Sigmoid colon (tissue), 7 donors: Measurements from ENCODE around the gene TCF7L1. TPM values are rescaled to one million over a fixed set of nuclear protein-coding genes. Genes with fewer than 3 reads are reported as not detected.

Experiments used
- DNase-seq: peaks from one replicate; pipeline ENCODE4 v3.0.0-alpha.2; 2019
- H3K27ac ChIP-seq, 4 donors: fragments of 200-600 bp; sonication (generic); one replicate each; pipeline ENCODE4 v1.5.1; 2016 to 2019; ENCODE audit warnings: mild to moderate bottlenecking in 1 of 4
- H3K27me3 ChIP-seq, 3 donors: fragments of 200-600 bp; sonication (generic); one replicate each; pipeline ENCODE4 v1.5.1; 2019; ENCODE audit warnings: mild to moderate bottlenecking in 1 of 3
- H3K36me3 ChIP-seq, 4 donors: fragments of 200-600 bp; sonication (generic); one replicate each; pipeline ENCODE4 v1.5.1; 2016 to 2019
- H3K4me1 ChIP-seq, 4 donors: fragments of 200-600 bp; sonication (generic); one replicate each; pipeline ENCODE4 v1.5.1; 2017 to 2019
- H3K4me3 ChIP-seq, 4 donors: fragments of 200-600 bp; sonication (generic); one replicate each; pipeline ENCODE4 v1.5.1; 2017 to 2019; ENCODE audit warnings: mild to moderate bottlenecking in 2 of 4, moderate library complexity in 1 of 4
- H3K9me3 ChIP-seq, 4 donors: fragments of 200-600 bp in 3 of 4; sonication (generic) in 3 of 4; one replicate each; pipeline versions ENCODE4 v1.5.1 to v1.6.1; 2013 to 2019
- EP300 ChIP-seq, 4 donors: sonication (generic); formaldehyde crosslinking; IDR thresholded peaks; one replicate each; pipeline ENCODE4 v1.6.1; 2017; ENCODE audit warnings: antibody characterized with exemption in 4 of 4
- POLR2A ChIP-seq, 2 donors: fragments of 450-650 bp; IDR thresholded peaks; one replicate each; pipeline ENCODE4 v1.6.1; 2016; ENCODE audit warnings: antibody characterized with exemption in 2 of 2, mild to moderate bottlenecking in 2 of 2, moderate library complexity in 2 of 2
- POLR2AphosphoS5 ChIP-seq, 4 donors: sonication (generic); formaldehyde crosslinking; IDR thresholded peaks; one replicate each; pipeline ENCODE4 v1.6.1; 2017; ENCODE audit warnings: antibody characterized with exemption in 4 of 4
- WGBS, 2 donors: extraction: QIAGEN DNeasy Blood & Tissue Kit; methylation state at CpG; one replicate each; pipeline ENCODE4 v1.1.7; 2013; 5-methylcytosine and 5-hydroxymethylcytosine counted together
- intact Hi-C: fragments of 100-400 bp; cut with DNase I; formaldehyde crosslinking; loops from one replicate; pipeline ENCODE4 v1.15.1; 2023
- polyA plus RNA-seq, 3 donors: library from polyadenylated mRNA; stranded (reverse); fragments of 200-250 nt; gene quantifications; one replicate each; pipeline ENCODE4 v1.2.3, GENCODE V29; 2013
- total RNA-seq, 4 donors: library from RNA; depleted of rRNA; stranded (reverse); fragments of >200 nt; gene quantifications; one replicate each; pipeline ENCODE4 v1.1.0, GENCODE V29; 2016
- TF ChIP-seq, protein P1 (sequence below), 4 experiments: fragments of 450-650 bp in 3 of 4; fragments of 200-600 bp in 1 of 4; IDR thresholded peaks; one replicate each; pipeline ENCODE4 v1.5.1; 2016 to 2019; ENCODE audit warnings: antibody characterized with exemption in 4 of 4, mild to moderate bottlenecking in 3 of 4, moderate library complexity in 2 of 4
- donor health status: healthy with polysubstance abuse.
- donor health status: Bipolar disorder and iron deficiency.
- donor health status: healthy.

Gene TCF7L1, protein sequence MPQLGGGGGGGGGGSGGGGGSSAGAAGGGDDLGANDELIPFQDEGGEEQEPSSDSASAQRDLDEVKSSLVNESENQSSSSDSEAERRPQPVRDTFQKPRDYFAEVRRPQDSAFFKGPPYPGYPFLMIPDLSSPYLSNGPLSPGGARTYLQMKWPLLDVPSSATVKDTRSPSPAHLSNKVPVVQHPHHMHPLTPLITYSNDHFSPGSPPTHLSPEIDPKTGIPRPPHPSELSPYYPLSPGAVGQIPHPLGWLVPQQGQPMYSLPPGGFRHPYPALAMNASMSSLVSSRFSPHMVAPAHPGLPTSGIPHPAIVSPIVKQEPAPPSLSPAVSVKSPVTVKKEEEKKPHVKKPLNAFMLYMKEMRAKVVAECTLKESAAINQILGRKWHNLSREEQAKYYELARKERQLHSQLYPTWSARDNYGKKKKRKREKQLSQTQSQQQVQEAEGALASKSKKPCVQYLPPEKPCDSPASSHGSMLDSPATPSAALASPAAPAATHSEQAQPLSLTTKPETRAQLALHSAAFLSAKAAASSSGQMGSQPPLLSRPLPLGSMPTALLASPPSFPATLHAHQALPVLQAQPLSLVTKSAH
- total RNA-seq (10 to 100 TPM in 1 of 4 donors, 1 to 10 TPM in 3; 2.9 to 15.2 (median 5.1) TPM), polyA plus RNA-seq (1 to 10 TPM; 1.2 to 4.8 (median 4.0) TPM)

DNA sequence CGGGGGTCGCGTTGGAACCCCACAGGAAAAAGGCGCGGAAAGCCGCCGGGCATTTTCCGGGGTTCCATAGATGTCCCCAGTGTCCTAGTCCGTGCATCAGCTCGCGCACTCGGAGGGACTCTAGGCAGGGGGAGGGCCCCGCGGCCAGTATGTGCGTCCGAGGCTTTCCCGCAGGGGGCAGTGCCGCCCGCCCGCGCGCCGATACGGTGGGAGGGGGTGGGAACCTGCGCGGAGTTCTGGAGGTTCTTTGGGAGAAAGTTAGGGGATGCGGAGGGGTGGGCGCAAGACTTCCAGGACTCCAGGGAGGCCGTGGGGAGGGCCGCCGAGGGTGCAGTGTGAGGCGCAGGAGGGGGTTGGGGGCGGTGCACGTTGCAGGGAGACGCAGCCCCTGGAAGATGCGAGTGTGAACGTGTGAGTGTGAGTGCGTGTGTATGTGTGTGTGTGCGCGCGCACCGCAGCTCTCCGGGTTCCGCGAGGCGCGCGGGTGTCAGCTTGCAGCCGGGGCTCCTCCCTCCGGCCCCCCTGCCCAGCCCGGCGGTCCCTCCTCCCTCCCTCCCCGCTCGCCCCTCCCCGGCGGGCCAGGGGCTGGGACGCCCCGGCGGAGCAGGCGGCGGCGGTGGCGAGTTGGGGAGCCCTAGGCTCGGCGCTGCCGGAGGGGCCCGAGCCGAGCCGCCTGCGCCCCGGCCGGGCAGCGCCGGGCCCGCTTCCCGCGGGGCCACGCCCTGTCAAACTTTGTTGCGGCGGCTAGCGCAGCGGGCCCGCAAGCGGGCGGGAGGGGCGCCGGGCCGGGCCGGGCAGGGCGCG, at the start of gene TCF7L1:
TCF7L1 (plus strand) TSS at position 559 of the 804 bp plus-strand sequence. CDS start 293 bp downstream, outside the sequence.
- Histone ChIP-seq H3K9me3 (no peaks in the 10 kb centered on the region), H3K36me3 (no peaks in the 10 kb centered on the region), H3K27me3 (no peaks in the 10 kb centered on the region), H3K27ac (peak within 1 kb of the TSS; percentile 79 to 87 (median 84)), H3K4me1 (peaks cover 0 to 44% (median 35%) of the 10 kb centered on the region in 4 donors), H3K4me3 (peak within 1 kb of the TSS; percentile 59 to 95 (median 84))
- intact Hi-C loops: loop anchor here (1.0 to 5.0 kb wide), 4 partner anchors 66 to 169 kb away; no protein-coding TSS in a partner anchor
- peak; percentile 95 for DNase-seq
- 1% methylated on average over 91 of the region's 91 CpGs for WGBS, 2 donors
- TF ChIP-seq EP300 (IDR thresholded peaks at IDR 0.05) (no peak), POLR2AphosphoS5 (IDR thresholded peaks at IDR 0.05) (peak; percentile 44 to 57 (median 46)), POLR2A (IDR thresholded peaks at IDR 0.05) (no peak)
- TF ChIP-seq, protein P1, sequence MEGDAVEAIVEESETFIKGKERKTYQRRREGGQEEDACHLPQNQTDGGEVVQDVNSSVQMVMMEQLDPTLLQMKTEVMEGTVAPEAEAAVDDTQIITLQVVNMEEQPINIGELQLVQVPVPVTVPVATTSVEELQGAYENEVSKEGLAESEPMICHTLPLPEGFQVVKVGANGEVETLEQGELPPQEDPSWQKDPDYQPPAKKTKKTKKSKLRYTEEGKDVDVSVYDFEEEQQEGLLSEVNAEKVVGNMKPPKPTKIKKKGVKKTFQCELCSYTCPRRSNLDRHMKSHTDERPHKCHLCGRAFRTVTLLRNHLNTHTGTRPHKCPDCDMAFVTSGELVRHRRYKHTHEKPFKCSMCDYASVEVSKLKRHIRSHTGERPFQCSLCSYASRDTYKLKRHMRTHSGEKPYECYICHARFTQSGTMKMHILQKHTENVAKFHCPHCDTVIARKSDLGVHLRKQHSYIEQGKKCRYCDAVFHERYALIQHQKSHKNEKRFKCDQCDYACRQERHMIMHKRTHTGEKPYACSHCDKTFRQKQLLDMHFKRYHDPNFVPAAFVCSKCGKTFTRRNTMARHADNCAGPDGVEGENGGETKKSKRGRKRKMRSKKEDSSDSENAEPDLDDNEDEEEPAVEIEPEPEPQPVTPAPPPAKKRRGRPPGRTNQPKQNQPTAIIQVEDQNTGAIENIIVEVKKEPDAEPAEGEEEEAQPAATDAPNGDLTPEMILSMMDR (IDR thresholded peaks at IDR 0.05): peak; percentile 80 to 88 (median 86)

DNA sequence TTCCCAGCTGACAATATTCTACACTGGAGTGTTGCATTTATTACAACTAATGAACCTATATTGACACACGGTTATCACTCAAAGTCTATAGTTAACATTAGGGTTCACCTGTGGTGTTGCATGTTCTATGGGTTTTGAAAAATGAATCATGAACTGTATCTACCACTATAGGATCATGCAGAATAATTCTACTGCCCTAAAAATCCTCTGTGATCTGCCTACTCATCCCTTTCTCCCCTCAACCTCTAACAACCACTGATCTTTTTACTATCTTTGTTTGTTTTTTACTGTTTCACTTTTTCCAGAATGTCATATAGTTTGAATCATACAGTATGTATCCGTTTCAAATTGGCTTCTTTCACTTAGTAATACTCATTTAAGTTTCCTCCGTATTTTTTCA, 47.6 kb upstream of the TCF7L1 start:
- H3K36me3 ChIP-seq: no peaks in the 10 kb centered on the region
- peaks cover 0 to 6% (median 2%) of the 10 kb centered on the region in 4 donors for H3K9me3 ChIP-seq
- H3K27ac ChIP-seq: no peak overlapping the region
- no peak overlapping the region for H3K4me3 ChIP-seq
- intact Hi-C loops: no loop called here
- no peaks in the 10 kb centered on the region for H3K27me3 ChIP-seq
- no peaks in the 10 kb centered on the region for H3K4me1 ChIP-seq
- 44 to 69% methylated on average over 3 of the region's 3 CpGs for WGBS, 2 donors
- DNase-seq: no peak
- TF ChIP-seq EP300 (IDR thresholded peaks at IDR 0.05) (no peak), POLR2AphosphoS5 (IDR thresholded peaks at IDR 0.05) (no peak), POLR2A (IDR thresholded peaks at IDR 0.05) (no peak)
- TF ChIP-seq, protein P1 (IDR thresholded peaks at IDR 0.05): no peak

DNA sequence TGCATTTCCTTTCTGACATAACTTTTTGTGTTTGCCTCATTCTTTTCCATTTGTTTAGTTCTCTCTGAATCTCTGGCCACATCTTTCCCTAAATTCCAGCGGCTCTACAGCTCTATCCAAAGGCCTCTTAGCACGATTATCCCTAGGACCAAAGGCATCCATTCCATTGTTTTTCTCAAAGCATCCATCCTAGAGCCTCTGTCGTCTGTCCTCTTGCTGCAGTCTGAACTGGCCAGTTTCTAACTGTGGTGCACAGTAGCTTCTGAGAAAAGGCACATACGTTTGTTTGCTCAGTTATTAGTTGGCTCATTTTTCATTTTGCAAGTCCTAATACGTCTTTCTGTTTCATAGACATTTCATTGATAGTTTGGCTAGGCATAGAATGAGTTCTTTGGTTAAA, 45.7 kb upstream of the TCF7L1 start:
- 84 to 88% methylated on average over 5 of the region's 5 CpGs for WGBS, 2 donors
- no peak for TF ChIP-seq POLR2A (IDR thresholded peaks at IDR 0.05)
- TF ChIP-seq, protein P1 (IDR thresholded peaks at IDR 0.05): no peak
- no peak for TF ChIP-seq EP300 (IDR thresholded peaks at IDR 0.05)
- TF ChIP-seq POLR2AphosphoS5 (IDR thresholded peaks at IDR 0.05): no peak
- no peaks in the 10 kb centered on the region for H3K36me3 ChIP-seq
- H3K27ac ChIP-seq: no peak overlapping the region
- peaks cover 0 to under 1% (median 0%) of the 10 kb centered on the region in 4 donors for H3K9me3 ChIP-seq
- H3K4me3 ChIP-seq: no peak overlapping the region
- intact Hi-C loops: no loop called here
- H3K27me3 ChIP-seq: no peaks in the 10 kb centered on the region
- H3K4me1 ChIP-seq: no peaks in the 10 kb centered on the region
- no peak for DNase-seq

DNA sequence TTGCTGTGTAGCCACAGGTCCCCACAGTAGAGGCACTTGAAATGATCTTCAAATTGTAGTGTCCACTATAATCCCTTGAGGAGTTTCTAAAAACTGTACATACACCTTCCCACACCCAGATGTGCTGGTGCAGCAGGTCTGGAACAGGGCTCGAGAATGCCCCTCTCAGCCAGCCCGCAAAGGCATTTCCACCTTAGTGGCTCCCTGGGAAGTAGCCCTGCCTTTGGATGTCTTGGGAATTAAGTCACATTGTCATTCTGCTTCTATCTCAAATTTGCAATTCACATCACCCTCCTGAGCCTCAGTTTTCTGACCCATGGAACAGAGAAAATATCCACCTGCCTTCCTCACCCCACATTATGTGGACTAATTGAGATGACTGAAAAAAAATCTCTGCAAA, 44.3 kb upstream of the TCF7L1 start:
- Histone ChIP-seq H3K27ac (no peak overlapping the region), H3K27me3 (no peaks in the 10 kb centered on the region), H3K36me3 (no peaks in the 10 kb centered on the region), H3K4me1 (no peaks in the 10 kb centered on the region), H3K4me3 (no peak overlapping the region), H3K9me3 (no peaks in the 10 kb centered on the region)
- 85 to 92% methylated on average over 2 of the region's 2 CpGs for WGBS, 2 donors
- no peak for DNase-seq
- TF ChIP-seq, protein P1 (IDR thresholded peaks at IDR 0.05): no peak
- intact Hi-C loops: no loop called here
